Activated T-cell treated with anti-CD3 and anti-CD28 coated beads for 24 hours (primary cell): ENCODE measurements around the gene VIPR1.
"Not testable (repeated sequence)": the region's sequence is repeated elsewhere in the genome, so short reads cannot be mapped to it uniquely, and the experiment has no call there.

Experiments
- DNase-seq: peaks from one replicate; pipeline ENCODE4 v3.0.0-alpha.2; 2020; ENCODE audit warnings: low read depth

Gene VIPR1

GRCh38 chr3:42535981-42536784 is 33.7 kb downstream of the VIPR1 start:
- DNase-seq, result no peak

GRCh38 chr3:42537350-42537749 is 34.9 kb downstream of the VIPR1 start:
- no peak for DNase-seq

GRCh38 chr3:42539871-42540714 is 37.6 kb downstream of the VIPR1 start:
- peak; percentile 46 for DNase-seq

GRCh38 chr3:42541079-42541478 is 38.6 kb downstream of the VIPR1 start:
- no peak for DNase-seq

GRCh38 chr3:42544492-42545283 is 42.2 kb downstream of the VIPR1 start:
- no peak for DNase-seq

- DNase-seq, result no peak
These were observed 42.9 kb downstream of the VIPR1 start for GRCh38 chr3:42545284-42545900.

GRCh38 chr3:42546691-42547213 is 44.3 kb downstream of the VIPR1 start:
- DNase-seq, result no peak

GRCh38 chr3:42547401-42547945 is 45.0 kb downstream of the VIPR1 start:
- DNase-seq, result peak; percentile 52

GRCh38 chr3:42549131-42549530 is 46.7 kb downstream of the VIPR1 start:
- DNase-seq, result no peak

GRCh38 chr3:42550250-42550649 is 47.8 kb downstream of the VIPR1 start:
- no peak for DNase-seq

GRCh38 chr3:42552830-42553229 is 50.4 kb downstream of the VIPR1 start:
- DNase-seq, result no peak

GRCh38 chr3:42556089-42556632 is 53.7 kb downstream of the VIPR1 start:
- DNase-seq, result no peak

GRCh38 chr3:42556817-42557216 is 54.4 kb downstream of the VIPR1 start:
- DNase-seq, result not testable (repeated sequence)

- DNase-seq, result no peak
These were observed 55.4 kb downstream of the VIPR1 start for GRCh38 chr3:42557854-42558253.

GRCh38 chr3:42562047-42562907 is 59.8 kb downstream of the VIPR1 start:
- DNase-seq, result no peak

GRCh38 chr3:42569593-42570142 is 67.2 kb downstream of the VIPR1 start:
- DNase-seq, result no peak

- DNase-seq, result no peak
These were observed 69.8 kb downstream of the VIPR1 start for GRCh38 chr3:42572278-42572677.

- DNase-seq, result no peak
These were observed 72.8 kb downstream of the VIPR1 start for GRCh38 chr3:42575137-42575741.

GRCh38 chr3:42578054-42578453 is 75.6 kb downstream of the VIPR1 start:
- DNase-seq, result no peak
